Measurements from ENCODE around the gene CDH4.

Gene CDH4

GRCh38 chr20:61855286-61855685, 603.2 kb downstream of the CDH4 start:
- DNase-seq (ENCODE audit: insufficient read length, low spot score) (no peak), FAIRE-seq (no peak)
- no peak for TF ChIP-seq POLR2A (IDR thresholded peaks at IDR 0.05; ENCODE audit: low read depth, low read length)

GRCh38 chr20:61856626-61857413, 604.8 kb downstream of the CDH4 start:
- DNase-seq (ENCODE audit: insufficient read length, low spot score): no peak
- FAIRE-seq: no peak
- no peak for TF ChIP-seq POLR2A (IDR thresholded peaks at IDR 0.05; ENCODE audit: low read depth, low read length)

- FAIRE-seq (no peak), DNase-seq (ENCODE audit: insufficient read length, low spot score) (no peak)
- no peak for TF ChIP-seq POLR2A (IDR thresholded peaks at IDR 0.05; ENCODE audit: low read depth, low read length)
Measured at GRCh38 chr20:61857414-61857775, 605.3 kb downstream of the CDH4 start.

- DNase-seq (ENCODE audit: insufficient read length, low spot score) (no peak), FAIRE-seq (no peak)
- TF ChIP-seq POLR2A (IDR thresholded peaks at IDR 0.05; ENCODE audit: low read depth, low read length): no peak
Measured at GRCh38 chr20:61857884-61858283, 605.8 kb downstream of the CDH4 start.

GRCh38 chr20:61859767-61860166, 607.7 kb downstream of the CDH4 start:
- TF ChIP-seq POLR2A (IDR thresholded peaks at IDR 0.05; ENCODE audit: low read depth, low read length): no peak
- FAIRE-seq: no peak
- DNase-seq (ENCODE audit: insufficient read length, low spot score): no peak

- DNase-seq (ENCODE audit: insufficient read length, low spot score) (no peak), FAIRE-seq (no peak)
- no peak for TF ChIP-seq POLR2A (IDR thresholded peaks at IDR 0.05; ENCODE audit: low read depth, low read length)
Measured at GRCh38 chr20:61860260-61860987, 608.4 kb downstream of the CDH4 start.

DNA sequence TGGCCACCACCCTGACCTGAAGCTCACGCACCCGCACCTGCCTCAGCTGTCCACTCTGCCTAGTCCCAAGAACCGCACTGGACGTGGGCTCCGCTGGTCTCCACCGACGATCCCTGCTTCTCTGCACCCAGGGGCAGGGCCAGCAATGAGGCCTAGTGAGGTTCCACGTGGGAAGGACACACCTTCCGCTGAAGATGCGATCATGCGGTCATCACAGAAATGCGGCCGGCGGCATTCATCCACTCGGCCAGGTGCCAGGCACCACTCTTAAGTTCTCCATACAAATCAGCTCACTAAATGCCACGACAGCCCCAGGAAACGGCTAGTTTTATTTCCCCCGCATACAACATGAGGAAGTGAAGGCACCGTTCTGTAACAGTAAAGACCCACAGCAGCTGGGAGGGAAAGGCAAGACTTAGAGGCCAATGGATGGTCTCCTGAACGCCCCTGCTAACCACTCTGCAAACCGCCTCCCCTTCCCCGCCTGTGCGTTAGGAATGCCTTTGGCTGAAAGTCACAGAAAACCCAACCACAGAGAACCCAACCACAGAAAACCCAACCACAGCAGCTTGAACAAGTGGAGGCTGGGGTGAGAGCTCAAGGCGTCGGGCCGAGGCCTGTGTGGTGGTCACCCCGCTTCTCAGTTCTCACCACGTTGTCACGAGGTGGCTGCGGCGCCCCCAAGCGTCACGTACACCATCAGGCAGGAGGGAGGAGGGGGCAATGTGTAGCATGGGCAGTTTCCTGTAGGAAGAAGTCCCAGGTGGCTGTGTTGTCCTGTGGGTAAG, 609.2 kb downstream of the CDH4 start:
- TF ChIP-seq POLR2A (IDR thresholded peaks at IDR 0.05; ENCODE audit: low read depth, low read length): no peak
- no peak for FAIRE-seq
- no peak for DNase-seq (ENCODE audit: insufficient read length, low spot score)

DNA sequence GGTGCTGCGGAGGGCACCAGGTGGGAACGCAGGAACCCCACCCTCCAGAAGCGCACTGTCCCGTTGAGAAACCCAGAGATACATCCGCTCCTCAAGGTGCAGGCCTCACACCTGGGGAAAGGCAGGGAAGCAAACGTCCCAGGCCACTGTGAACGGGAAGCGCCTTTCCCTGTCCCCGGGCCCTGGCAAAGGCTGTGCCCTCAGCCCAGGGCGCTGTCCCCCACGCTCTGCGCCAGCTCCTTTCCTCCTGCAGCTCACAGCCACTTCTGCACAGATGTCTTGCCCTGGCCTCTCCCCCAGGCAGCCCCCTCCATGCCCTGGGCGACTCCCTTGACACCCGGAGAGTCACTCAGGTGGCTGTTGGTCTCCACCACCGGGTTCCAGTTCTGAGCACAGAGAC, 609.8 kb downstream of the CDH4 start:
- no peak for FAIRE-seq
- DNase-seq (ENCODE audit: insufficient read length, low spot score): no peak
- TF ChIP-seq POLR2A (IDR thresholded peaks at IDR 0.05; ENCODE audit: low read depth, low read length): no peak

- no peak for FAIRE-seq
- no peak for DNase-seq (ENCODE audit: insufficient read length, low spot score)
- TF ChIP-seq POLR2A (IDR thresholded peaks at IDR 0.05; ENCODE audit: low read depth, low read length): no peak
Measured at GRCh38 chr20:61862881-61863280, 610.8 kb downstream of the CDH4 start.

DNA sequence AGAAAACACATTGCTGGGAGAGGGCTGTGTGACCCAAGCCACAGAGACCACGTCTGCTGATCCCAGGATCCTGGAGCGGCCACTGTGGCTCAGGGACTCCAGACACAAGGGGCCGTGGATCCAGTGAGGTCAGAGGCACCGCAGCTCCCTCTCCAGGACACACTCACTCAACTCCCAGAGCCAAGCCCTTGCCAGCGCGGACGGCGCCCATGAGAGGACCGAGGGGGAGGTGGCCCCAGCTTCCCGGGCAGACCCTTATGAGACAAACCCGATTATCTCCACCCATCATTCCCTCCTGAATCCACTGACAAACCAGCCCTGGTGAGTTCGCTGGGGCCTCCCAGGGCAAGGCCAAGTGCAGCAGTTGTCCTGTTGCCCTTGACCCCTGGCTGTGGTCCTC, 612.4 kb downstream of the CDH4 start:
- DNase-seq (ENCODE audit: insufficient read length, low spot score): no peak
- no peak for TF ChIP-seq POLR2A (IDR thresholded peaks at IDR 0.05; ENCODE audit: low read depth, low read length)
- FAIRE-seq: no peak

DNA sequence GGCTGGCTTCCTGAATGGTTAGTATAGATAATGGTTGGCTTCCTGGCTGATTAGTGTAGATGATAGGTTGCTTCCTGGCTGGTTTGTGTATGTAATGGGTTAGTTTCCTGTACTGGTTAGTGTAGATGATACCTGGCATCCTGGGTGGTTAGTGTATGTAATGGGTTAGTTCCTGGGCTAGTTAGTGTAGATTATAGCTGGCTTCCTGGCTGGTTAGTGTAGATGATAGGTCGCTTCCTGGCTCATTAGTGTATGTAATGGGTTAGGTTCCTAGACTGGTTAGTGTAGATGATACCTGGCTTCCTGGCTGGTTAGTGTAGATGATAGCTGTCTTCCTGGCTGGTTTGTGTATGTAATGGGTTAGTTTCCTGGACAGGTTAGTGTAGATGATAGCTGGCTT, 613.3 kb downstream of the CDH4 start:
- no peak for TF ChIP-seq POLR2A (IDR thresholded peaks at IDR 0.05; ENCODE audit: low read depth, low read length)
- no peak for DNase-seq (ENCODE audit: insufficient read length, low spot score)
- FAIRE-seq: no peak

DNA sequence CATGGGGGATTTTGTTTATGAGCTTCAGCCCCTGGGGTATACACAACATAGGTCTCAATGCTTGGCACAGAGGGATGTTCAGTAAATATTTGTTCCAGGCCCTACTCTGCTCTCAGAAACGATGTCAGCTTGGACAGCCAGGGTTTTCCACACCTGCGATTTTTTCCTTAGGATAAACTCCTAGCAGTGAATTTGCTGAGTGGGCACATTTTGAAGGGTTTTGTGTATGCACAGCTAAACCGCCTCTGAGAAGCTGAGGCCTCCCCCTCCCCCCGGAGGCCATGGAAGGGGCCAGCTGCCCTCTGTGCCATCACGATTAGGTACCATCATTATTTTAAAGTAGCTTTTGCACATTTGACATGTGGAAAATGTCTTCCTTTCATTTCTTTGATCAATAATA, 614.1 kb downstream of the CDH4 start:
- no peak for FAIRE-seq

GRCh38 chr20:61868006-61868405, 615.9 kb downstream of the CDH4 start:
- FAIRE-seq (no peak), DNase-seq (ENCODE audit: insufficient read length, low spot score) (no peak)
- TF ChIP-seq POLR2A (IDR thresholded peaks at IDR 0.05; ENCODE audit: low read depth, low read length): no peak

More for the DNA sequence above, 614.1 kb downstream of the CDH4 start:
- DNase-seq (ENCODE audit: insufficient read length, low spot score): no peak
- TF ChIP-seq POLR2A (IDR thresholded peaks at IDR 0.05; ENCODE audit: low read depth, low read length): no peak

DNA sequence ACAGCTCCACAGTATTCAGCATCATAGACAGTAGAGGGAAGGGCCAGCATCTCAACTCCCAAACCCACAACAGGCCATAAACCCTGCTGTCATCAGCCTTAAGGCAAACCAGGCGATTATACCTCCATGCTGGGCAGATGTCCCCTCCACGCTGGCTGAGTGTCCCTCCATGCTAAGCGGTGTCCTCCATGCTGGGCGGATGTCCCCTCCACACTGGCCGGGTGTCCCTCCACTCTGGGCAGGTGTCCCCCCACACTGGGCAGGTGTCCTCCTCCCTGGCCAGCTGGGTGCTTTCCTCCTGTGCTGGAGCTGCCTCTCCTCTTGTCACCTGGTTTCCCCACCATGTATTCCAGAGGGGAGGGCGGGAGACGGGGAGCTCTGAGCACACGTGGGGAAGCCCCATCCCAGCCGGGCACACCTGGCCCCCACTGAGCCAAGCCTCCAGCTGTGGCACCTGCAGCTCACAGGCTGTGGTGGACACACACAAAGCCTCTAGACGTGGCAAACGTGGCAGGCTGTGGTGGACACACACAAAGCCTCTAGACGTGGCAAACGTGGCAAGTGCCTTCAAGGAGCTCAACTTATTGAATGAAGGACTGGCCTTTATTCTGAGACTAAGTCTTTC, 616.5 kb downstream of the CDH4 start:
- no peak for TF ChIP-seq POLR2A (IDR thresholded peaks at IDR 0.05; ENCODE audit: low read depth, low read length)
- no peak for DNase-seq (ENCODE audit: insufficient read length, low spot score)
- FAIRE-seq: no peak

Measured in H54 (cell line).